GM18508 (cell line): ENCODE measurements around the gene TMEM179.
"Not testable (repeated sequence)": the region's sequence is repeated elsewhere in the genome, so short reads cannot be mapped to it uniquely, and the experiment has no call there.

ENCODE experiments used
- ATAC-seq: cut with Tn5 transposase; IDR thresholded peaks from one replicate; pipeline ENCODE4 v1.9.1; 2021; ENCODE audit warnings: moderate number of reproducible peaks; ENCODE audit not compliant: insufficient read depth, unreplicated experiment

The TMEM179 gene

GRCh38 chr14:104604458-104605449, at the start of gene TMEM179:
TSS of gene TMEM179 (minus strand) at chr14:104604772. CDS start at chr14:104604741, 31 bp downstream.
- no peak for ATAC-seq

GRCh38 chr14:104654119-104654518, 49.5 kb upstream of the TMEM179 start:
- no peak for ATAC-seq

GRCh38 chr14:104653130-104653920, 48.8 kb upstream of the TMEM179 start:
- ATAC-seq: not testable (repeated sequence)

GRCh38 chr14:104652386-104652785, 47.8 kb upstream of the TMEM179 start:
- no peak for ATAC-seq

- ATAC-seq: no peak
Measured at GRCh38 chr14:104651876-104652260, 47.3 kb upstream of the TMEM179 start.

- no peak for ATAC-seq
Measured at GRCh38 chr14:104650981-104651875, 46.7 kb upstream of the TMEM179 start.

GRCh38 chr14:104650057-104650980, 45.7 kb upstream of the TMEM179 start:
- ATAC-seq: no peak

GRCh38 chr14:104647467-104648043, 43.0 kb upstream of the TMEM179 start:
- no peak for ATAC-seq

GRCh38 chr14:104644656-104645378, 40.2 kb upstream of the TMEM179 start:
- ATAC-seq: no peak

GRCh38 chr14:104644091-104644635, 39.6 kb upstream of the TMEM179 start:
- ATAC-seq: no peak

- ATAC-seq: no peak
Measured at GRCh38 chr14:104643306-104643705, 38.7 kb upstream of the TMEM179 start.

- ATAC-seq: no peak
Measured at GRCh38 chr14:104642540-104642868, 37.9 kb upstream of the TMEM179 start.

- ATAC-seq: no peak
Measured at GRCh38 chr14:104641753-104642539, 37.4 kb upstream of the TMEM179 start.

GRCh38 chr14:104640681-104641080, 36.1 kb upstream of the TMEM179 start:
- ATAC-seq: no peak

- ATAC-seq: no peak
Measured at GRCh38 chr14:104639885-104640548, 35.4 kb upstream of the TMEM179 start.

- no peak for ATAC-seq
Measured at GRCh38 chr14:104639471-104639870, 34.9 kb upstream of the TMEM179 start.
